Fibroblast of skin of left quadriceps (primary cell): Measurements from ENCODE around the gene ATP8B1.

Experiments used
- DNase-seq, 2 experiments: peaks; one replicate each; pipeline ENCODE4 v3.0.0-alpha.2; 2013; ENCODE audit warnings: low read depth in 2 of 2

Gene ATP8B1

DNA sequence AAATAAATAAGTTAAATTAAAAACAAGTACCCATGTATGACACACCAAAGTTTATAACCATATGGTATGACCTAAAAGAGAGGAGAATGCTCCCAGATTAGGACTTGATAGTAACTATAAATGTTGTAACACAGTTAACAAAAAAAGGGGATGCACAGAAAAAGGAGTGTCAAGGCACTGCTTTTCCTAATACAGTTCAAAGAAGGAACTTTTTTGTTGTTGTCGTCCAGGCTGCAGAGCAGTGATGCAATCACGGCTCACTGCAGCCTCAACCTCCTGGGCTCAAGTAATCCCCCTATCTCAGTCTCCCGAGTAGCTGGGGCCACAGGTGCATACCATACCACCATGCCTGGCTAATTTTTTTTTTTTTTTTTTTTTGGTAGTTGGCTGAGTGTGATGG lies 184.2 kb downstream of the ATP8B1 start:
- no peak for DNase-seq

GRCh38 chr18:57603871-57604270 lies 199.2 kb downstream of the ATP8B1 start:
- DNase-seq, result no peak
